HG02884 (cell line): ENCODE measurements around the gene PXMP2.
A peak's percentile ranks its signal among the peaks of the same experiment; 100 is the strongest.
"Not testable (repeated sequence)": the region's sequence is repeated elsewhere in the genome, so short reads cannot be mapped to it uniquely, and the experiment has no call there.

Experiments
- ATAC-seq: cut with Tn5 transposase; IDR thresholded peaks from one replicate; pipeline ENCODE4 v1.9.1; 2021; ENCODE audit warnings: mild to moderate bottlenecking, moderate library complexity; ENCODE audit not compliant: unreplicated experiment

PXMP2 gene

DNA sequence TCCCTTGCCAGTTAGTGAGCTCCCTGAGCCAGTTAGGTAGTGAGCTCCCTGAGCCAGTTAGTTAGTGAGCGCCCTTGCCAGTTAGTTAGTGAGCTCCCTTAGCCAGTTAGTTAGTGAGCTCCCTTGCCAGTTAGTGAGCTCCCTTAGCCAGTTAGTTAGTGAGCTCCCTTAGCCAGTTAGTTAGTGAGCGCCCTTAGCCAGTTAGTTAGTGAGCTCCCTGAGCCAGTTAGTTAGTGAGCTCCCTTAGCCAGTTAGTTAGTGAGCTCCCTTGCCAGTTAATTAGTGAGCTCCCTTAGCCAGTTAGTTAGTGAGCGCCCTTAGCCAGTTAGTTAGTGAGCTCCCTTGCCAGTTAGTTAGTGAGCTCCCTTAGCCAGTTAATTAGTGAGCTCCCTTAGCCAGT is 4.6 kb downstream of the PXMP2 start:
- not testable (repeated sequence) for ATAC-seq

DNA sequence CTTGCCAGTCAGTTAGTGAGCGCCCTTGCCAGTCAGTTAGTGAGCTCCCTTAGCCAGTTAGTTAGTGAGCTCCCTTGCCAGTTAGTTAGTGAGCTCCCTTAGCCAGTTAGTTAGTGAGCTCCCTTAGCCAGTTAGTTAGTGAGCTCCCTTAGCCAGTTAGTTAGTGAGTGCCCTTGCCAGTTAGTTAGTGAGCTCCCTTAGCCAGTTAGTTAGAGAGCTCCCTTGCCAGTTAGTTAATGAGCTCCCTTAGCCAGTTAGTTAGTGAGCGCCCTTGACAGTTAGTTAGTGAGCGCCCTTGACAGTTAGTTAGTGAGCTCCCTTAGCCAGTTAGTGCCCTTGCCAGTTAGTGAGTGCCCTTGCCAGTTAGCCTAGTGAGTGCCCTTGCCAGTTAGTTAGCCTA is 7.5 kb downstream of the PXMP2 start:
- not testable (repeated sequence) for ATAC-seq

- ATAC-seq = no peak
These were observed 8.0 kb downstream of the PXMP2 start for GRCh38 chr12:132695431-132695830.

DNA sequence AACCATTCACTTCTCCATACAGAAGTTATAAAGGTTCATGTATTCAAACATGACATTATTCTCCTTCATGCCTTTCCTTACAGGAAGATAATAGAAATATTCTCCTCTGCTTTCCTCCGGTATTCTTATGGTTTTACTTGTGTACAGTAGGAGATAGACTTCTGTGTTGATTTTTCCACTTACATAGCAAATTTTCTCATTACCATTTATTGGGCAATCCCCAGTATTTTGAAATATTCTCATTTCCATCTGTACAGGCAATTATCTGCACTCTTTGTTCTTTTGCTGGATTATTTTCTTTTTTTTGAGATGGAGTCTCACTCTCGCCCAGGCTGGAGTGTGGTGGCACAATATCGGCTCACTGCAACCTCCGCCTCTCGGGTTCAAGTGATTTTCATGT is 11.0 kb downstream of the PXMP2 start:
- no peak for ATAC-seq

DNA sequence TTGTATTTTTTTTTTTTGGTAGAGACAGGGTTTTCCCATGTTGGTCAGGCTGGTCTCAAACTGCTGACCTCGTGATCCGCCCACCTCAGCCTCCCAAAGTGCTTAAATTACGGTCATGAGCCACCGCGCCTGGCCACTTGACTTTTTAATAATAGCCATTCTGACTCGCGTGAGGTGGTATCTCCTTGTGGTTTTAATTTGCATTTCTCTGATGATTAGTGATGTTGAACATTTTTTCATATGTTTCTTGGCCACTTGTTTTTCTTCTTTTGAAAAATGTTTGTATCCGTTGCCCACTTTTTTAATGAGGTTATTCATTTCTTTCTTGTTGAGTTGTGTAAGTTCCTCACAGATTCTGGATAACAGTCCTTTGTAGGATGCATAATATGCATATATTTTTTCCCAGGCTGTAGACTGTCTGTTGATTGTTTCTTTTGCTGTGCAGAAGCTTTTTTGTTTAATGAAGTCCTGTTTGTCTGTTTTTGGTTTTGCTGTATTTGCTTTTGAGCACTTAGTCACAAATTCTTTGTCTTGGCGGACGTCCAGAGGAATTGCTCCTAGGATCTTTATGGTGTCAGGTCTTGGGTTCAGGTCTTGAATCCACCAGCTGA is 12.9 kb downstream of the PXMP2 start:
- no peak for ATAC-seq

DNA sequence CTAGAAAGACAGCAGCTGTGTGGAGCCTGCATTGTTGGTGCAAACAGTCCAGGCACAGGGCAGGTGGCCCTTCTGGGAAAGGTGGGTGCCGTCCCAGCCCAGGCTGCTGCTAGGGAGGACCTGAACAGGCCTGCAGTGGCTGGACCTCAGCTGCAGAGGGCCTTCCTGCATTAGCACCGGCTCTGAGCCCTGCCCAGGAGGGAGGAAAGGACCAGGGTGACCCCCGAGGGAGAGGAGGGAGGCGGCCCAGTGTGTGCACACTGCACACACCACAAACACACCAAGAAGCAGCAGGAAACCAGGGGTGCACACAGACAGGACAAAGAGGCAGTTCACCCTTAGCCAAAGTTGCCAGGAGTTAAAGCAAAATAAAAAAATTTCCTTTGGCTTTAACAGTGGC is 15.3 kb downstream of the PXMP2 start:
- ATAC-seq = no peak

DNA sequence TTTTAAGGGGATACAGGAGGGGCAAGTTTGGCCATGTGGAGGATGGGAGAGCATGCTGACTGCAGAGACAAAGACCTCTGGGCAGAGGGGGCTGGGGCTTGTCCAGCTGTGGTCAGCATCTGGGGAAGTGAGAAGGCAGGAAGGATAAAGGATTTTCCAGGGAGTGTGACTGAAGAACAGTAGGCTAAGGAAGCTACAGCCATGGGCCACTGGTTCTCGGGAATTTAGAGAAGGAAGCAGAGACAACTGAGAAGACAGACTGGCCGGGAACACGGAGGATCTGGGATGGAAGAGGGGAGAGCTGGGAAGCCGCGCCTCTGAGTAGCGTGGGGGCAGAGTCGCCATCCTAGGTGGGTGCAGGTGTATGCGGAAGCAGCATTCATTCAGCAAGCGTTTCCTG is 16.3 kb downstream of the PXMP2 start:
- ATAC-seq = no peak

DNA sequence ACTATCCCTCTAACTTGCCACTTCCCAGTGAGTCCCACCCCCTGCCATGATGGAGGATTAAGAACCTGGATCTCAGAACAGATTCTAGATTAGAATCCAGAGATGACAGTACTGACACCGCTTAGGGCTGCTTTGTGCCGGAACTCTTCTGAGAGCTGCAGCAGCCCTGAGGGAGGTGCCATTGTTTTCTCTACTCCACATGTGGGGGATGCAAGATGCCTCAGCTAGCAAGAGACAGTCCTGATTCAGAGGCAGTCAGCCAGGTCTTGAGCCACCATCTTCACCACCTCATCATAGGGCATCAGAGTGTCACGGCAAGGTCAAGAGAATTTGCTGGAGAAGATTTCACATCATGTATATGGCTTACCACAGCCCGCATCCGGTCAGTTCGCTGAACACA is 19.9 kb downstream of the PXMP2 start:
- ATAC-seq = no peak

GRCh38 chr12:132708150-132708549 is 20.8 kb downstream of the PXMP2 start:
- ATAC-seq = no peak

- peak; percentile 29 for ATAC-seq
These were observed 22.6 kb downstream of the PXMP2 start for GRCh38 chr12:132710043-132710404.

DNA sequence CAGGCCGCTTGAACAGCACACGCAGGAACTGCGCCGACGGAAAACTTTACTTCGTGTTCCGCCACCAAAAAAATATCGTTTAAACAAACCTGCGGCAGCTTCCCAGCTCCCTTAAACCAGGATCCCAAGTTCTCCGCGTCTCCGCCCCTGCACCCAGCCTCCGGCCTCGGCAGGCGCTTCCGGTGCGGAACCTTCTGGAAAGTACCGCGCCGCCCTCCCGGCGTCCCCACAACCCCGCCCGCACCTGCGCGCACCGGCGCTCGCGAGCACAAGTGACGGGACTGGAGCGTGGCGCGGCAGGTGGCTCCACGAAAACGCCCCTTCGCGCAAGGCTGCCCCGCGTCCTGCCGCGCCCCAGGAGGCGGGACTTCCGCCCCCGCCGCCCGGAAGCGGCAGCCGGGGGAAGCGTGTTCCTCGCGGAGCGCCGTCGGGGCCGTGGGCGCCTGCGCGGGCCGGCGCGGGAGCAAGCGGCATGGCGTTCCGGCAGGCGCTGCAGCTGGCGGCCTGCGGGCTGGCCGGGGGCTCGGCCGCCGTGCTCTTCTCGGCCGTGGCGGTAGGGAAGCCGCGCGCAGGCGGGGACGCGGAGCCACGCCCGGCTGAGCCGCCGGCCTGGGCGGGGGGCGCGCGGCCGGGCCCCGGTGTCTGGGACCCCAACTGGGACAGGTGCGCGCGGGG is 23.2 kb downstream of the PXMP2 start, which contains the start of gene PGAM5:
PGAM5 (plus strand) TSS at position 438 of the 675 bp plus-strand sequence; CDS start at position 473, 35 bp downstream.
- ATAC-seq = peak; percentile 80

- peak; percentile 6 for ATAC-seq
These were observed 23.9 kb downstream of the PXMP2 start for GRCh38 chr12:132711080-132711843.

DNA sequence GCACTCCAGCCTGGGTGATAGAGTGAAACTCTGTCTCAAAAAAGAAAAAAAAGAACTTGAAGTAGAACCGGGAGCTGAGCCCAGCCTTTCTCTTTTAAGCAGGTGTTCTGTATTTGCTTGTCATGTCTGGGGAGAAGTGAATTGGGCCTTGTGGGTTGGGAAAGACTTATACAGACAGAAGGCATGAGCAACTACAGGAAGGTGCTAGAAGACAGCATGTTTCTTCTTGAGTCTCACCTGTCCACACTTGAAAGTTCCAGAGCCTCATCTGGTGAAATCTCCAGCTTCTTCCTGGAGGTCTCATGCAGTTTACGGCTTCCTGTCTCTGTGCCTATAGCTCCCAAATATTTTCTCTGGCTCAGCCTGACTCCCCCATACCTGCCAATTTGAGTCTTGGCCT is 25.7 kb downstream of the PXMP2 start:
- ATAC-seq = no peak

DNA sequence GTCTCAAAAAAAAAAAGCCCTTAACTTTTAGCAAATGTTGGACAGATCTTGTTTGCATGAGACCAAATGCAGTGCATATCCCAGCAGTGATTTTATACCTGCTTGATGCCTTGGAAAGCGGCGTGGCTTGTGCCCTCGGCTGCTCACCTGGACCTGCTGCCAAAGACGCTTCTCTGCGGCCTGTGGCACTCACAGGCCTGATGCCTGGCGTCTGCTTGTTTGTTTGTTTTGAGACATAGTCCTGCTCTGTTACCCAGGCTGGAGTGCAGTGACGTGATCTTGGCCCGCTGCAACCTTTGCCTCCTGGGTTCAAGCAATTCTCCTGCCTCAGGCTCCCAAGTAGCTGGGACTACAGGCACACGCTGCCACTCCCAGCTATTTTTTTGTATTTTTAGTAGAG is 28.5 kb downstream of the PXMP2 start:
- no peak for ATAC-seq

GRCh38 chr12:132716356-132716755 is 29.0 kb downstream of the PXMP2 start:
- no peak for ATAC-seq

GRCh38 chr12:132717011-132717410 is 29.6 kb downstream of the PXMP2 start:
- no peak for ATAC-seq

- ATAC-seq = no peak
These were observed 30.4 kb downstream of the PXMP2 start for GRCh38 chr12:132717531-132718387.

GRCh38 chr12:132718644-132719043 is 31.3 kb downstream of the PXMP2 start:
- no peak for ATAC-seq

- ATAC-seq = no peak
These were observed 32.0 kb downstream of the PXMP2 start for GRCh38 chr12:132719141-132719953.

GRCh38 chr12:132719954-132720324 is 32.6 kb downstream of the PXMP2 start:
- no peak for ATAC-seq
